ENCODE results near the gene MOSPD2.

The MOSPD2 gene

GRCh38 chrX:14915596-14915995 lies 42.4 kb downstream of the MOSPD2 start:
- DNase-seq (ENCODE audit: low read depth) = no peak

GRCh38 chrX:14916017-14916674 lies 42.9 kb downstream of the MOSPD2 start:
- DNase-seq (ENCODE audit: low read depth) = no peak

DNA sequence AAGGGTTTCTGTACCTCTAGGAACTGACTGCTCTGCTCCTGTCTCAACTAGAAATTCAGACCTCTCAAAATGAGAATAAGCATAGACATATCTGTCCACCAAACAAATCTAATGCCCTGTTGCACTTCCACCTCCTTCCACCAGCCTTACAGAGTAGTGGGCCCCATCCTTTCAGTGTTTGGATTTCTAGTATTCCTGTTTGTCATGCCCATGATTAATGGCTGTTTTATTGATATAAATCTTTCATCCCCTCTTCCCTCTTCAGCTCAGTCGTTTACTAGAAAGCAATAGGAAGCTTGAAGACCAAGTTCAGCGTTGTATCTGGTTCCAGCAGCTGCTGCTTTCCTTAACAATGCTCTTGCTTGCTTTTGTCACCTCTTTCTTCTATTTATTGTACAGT lies 46.2 kb downstream of the MOSPD2 start:
- DNase-seq (ENCODE audit: low read depth) = no peak

DNA sequence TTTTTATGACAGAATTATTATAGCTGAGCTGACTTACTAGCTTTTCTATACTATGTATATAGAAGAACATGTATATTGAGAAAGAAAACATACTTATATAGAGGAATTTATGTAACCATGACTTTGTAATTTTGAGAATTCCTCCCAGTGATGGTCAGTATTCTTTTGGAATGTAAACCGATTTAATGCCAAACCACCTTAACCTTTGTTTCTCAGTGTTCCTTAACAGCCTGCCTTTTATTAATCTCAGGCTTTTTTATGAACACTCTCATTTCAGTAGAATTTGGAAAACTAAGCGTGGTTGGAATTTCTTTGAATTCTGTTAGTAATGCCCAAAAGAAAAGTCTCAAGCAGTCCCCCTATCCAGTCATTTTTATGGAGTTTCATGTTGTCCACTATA lies 47.0 kb downstream of the MOSPD2 start:
- DNase-seq (ENCODE audit: low read depth) = no peak

- DNase-seq (ENCODE audit: low read depth) = no peak
These were observed 49.2 kb downstream of the MOSPD2 start for GRCh38 chrX:14922437-14922836.

DNA sequence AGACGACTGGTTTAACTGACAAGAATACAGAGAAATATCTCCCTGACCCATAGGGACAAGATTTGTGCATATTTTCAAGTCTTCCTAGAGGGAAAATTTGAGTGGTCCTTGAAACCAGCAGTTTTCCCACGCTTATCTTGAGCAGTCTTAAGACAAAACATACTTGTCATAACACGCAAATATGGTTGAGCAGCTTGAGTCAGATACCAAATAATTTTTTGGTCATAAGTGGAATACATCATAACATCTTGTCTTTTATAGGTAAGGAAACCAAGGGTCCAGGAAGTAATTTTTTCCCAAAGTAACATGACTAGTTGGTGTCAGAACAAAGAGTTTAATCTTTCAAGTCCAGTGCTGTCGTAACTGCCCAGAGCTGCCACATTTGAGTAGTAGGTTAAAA lies 50.5 kb downstream of the MOSPD2 start:
- DNase-seq (ENCODE audit: low read depth) = no peak

- no peak for DNase-seq (ENCODE audit: low read depth)
These were observed 53.2 kb downstream of the MOSPD2 start for GRCh38 chrX:14926471-14926870.

- DNase-seq (ENCODE audit: low read depth) = no peak
These were observed 54.2 kb downstream of the MOSPD2 start for GRCh38 chrX:14927401-14927800.

GRCh38 chrX:14930663-14931062 lies 57.4 kb downstream of the MOSPD2 start:
- no peak for DNase-seq (ENCODE audit: low read depth)

GRCh38 chrX:14932136-14932535 lies 58.9 kb downstream of the MOSPD2 start:
- DNase-seq (ENCODE audit: low read depth) = no peak

- no peak for DNase-seq (ENCODE audit: low read depth)
These were observed 61.2 kb downstream of the MOSPD2 start for GRCh38 chrX:14934423-14934822.

GRCh38 chrX:14936561-14936960 lies 63.3 kb downstream of the MOSPD2 start:
- no peak for DNase-seq (ENCODE audit: low read depth)

GRCh38 chrX:14939644-14940043 lies 66.4 kb downstream of the MOSPD2 start:
- no peak for DNase-seq (ENCODE audit: low read depth)

DNA sequence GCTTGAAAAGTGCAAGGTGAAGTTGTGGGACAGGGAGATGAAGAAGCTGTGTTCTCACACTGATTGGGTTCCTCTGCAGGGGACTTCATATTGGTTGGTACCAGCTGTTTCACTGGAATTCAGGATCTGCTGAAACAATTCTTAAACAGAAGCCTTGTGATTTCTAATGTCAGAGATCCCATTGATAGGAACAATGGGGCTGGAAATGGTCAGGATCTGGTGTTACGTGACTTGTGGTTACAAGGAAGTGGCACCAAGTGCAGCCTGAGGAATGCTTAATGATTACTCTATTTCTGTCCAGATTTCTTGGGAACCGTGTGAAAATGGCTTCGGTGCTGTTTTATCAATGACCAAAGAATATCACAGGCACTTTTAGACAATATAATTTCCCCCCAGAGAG lies 68.1 kb downstream of the MOSPD2 start:
- DNase-seq (ENCODE audit: low read depth) = no peak

DNA sequence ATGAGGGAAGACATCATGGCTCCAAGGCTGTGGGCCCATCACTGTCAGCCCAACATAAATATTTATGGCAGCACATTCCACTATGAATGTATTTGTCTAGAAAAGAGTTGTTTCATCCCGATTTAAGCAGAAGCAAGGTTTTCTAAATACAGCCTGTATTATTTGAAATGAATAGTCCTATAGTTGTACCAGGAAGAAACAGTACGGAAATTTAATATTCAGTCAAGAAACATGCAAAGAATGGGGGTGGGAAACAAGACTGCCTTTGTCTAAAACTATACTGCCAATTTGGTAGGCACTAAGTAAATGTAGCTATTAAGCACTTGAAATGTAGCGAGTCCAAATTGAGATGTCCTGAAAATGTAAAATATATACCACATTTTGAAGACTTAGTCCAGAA lies 69.1 kb downstream of the MOSPD2 start:
- DNase-seq (ENCODE audit: low read depth) = no peak

- DNase-seq (ENCODE audit: low read depth) = no peak
These were observed 70.7 kb downstream of the MOSPD2 start for GRCh38 chrX:14943962-14944361.

DNA sequence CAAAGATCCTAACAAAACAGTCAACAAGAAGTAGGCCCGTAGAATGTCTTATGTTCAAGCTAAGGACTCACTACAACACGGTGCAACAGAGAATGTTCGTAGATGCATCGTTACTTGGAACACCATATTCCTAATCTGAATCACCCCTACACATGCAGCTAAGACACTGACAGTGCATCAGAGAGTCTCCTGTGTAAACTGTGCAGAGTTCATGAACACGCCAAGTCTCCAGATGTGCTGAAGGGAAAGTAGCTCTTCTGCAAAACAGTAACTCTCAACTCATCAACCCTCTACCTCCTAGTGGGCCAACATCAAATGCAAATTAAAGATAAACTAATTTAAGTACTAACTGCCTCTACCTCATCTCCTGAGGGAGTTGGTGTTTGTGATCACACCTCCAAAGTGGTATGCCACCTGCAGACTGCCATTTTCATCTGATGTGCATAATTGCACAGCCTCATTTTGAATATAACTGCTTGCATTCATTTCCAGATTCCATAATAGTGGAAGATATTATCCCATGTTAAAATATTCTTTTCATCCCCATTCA lies 73.5 kb downstream of the MOSPD2 start:
- DNase-seq (ENCODE audit: low read depth) = no peak

DNA sequence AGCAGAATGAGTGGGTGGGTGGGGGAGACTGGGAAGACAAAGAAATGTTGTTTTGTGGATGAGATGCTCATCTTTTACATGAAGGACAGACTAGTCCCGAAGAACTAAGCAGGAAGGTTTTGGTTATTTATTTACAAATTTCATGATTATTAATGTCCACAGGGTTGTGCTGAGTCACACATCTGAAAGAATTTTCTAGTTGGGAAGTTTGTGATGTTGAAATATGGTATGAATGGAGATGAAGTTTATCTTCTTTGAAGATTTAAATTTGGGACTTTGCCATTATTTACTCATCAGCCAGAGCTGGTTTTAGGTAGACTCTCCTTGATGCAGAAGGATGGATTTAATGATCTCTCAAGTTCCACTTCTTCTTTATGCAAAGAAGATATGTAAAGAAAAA lies 75.5 kb downstream of the MOSPD2 start:
- no peak for DNase-seq (ENCODE audit: low read depth)

GRCh38 chrX:14956813-14957582 lies 83.8 kb downstream of the MOSPD2 start:
- no peak for DNase-seq (ENCODE audit: low read depth)

GRCh38 chrX:14963447-14964236 lies 90.4 kb downstream of the MOSPD2 start:
- DNase-seq (ENCODE audit: low read depth) = no peak

- DNase-seq (ENCODE audit: low read depth) = no peak
These were observed 91.3 kb downstream of the MOSPD2 start for GRCh38 chrX:14964500-14964899.

Measured in stimulated activated CD8-positive, alpha-beta memory T cell treated with anti-CD3 and anti-CD28 coated beads, Interleukin-15, amount 100 ng/mL, for 24 hours (primary cell).